Measurements from ENCODE around the gene EPAS1. TPM values are rescaled to one million over a fixed set of nuclear protein-coding genes. Genes with fewer than 3 reads are reported as not detected.

EPAS1 gene
- total RNA-seq, 1 donor from 2014 or later = 19.4 TPM

- Mint-ChIP-seq H3K27ac (no peak overlapping the region), H3K36me3 (ENCODE audit: low read depth) (no peaks in the 10 kb centered on the region), H3K9me3 (no peaks in the 10 kb centered on the region), H3K4me1 (peaks cover 8% of the 10 kb centered on the region), H3K27me3 (peaks cover 15% of the 10 kb centered on the region), H3K4me3 (no peak overlapping the region)
- no peak for DNase-seq
- intact Hi-C loops (cut with micrococcal nuclease) = loop anchor here (5.0 kb wide), 1 partner anchor 34 kb away; no protein-coding TSS in a partner anchor
These were observed 31.1 kb downstream of the EPAS1 start for GRCh38 chr2:46328291-46328690.

- intact Hi-C loops (cut with micrococcal nuclease) = loop anchor here (5.0 kb wide), 1 partner anchor 33 kb away; no protein-coding TSS in a partner anchor
These were observed 31.6 kb downstream of the EPAS1 start for GRCh38 chr2:46328829-46329228.

GRCh38 chr2:46329340-46329739 is 32.1 kb downstream of the EPAS1 start:
- intact Hi-C loops (cut with micrococcal nuclease) = loop anchor here (5.0 kb wide), 1 partner anchor 33 kb away; no protein-coding TSS in a partner anchor
- Mint-ChIP-seq H3K9me3 (no peaks in the 10 kb centered on the region), H3K4me1 (peaks cover 9% of the 10 kb centered on the region), H3K27ac (no peak overlapping the region), H3K27me3 (peaks cover 17% of the 10 kb centered on the region), H3K36me3 (ENCODE audit: low read depth) (no peaks in the 10 kb centered on the region), H3K4me3 (no peak overlapping the region)
- DNase-seq = no peak

More at GRCh38 chr2:46328829-46329228, 31.6 kb downstream of the EPAS1 start:
- Mint-ChIP-seq H3K4me3 (no peak overlapping the region), H3K27ac (no peak overlapping the region), H3K27me3 (peaks cover 15% of the 10 kb centered on the region), H3K4me1 (peaks cover 8% of the 10 kb centered on the region), H3K36me3 (ENCODE audit: low read depth) (no peaks in the 10 kb centered on the region), H3K9me3 (no peaks in the 10 kb centered on the region)
- no peak for DNase-seq

DNA sequence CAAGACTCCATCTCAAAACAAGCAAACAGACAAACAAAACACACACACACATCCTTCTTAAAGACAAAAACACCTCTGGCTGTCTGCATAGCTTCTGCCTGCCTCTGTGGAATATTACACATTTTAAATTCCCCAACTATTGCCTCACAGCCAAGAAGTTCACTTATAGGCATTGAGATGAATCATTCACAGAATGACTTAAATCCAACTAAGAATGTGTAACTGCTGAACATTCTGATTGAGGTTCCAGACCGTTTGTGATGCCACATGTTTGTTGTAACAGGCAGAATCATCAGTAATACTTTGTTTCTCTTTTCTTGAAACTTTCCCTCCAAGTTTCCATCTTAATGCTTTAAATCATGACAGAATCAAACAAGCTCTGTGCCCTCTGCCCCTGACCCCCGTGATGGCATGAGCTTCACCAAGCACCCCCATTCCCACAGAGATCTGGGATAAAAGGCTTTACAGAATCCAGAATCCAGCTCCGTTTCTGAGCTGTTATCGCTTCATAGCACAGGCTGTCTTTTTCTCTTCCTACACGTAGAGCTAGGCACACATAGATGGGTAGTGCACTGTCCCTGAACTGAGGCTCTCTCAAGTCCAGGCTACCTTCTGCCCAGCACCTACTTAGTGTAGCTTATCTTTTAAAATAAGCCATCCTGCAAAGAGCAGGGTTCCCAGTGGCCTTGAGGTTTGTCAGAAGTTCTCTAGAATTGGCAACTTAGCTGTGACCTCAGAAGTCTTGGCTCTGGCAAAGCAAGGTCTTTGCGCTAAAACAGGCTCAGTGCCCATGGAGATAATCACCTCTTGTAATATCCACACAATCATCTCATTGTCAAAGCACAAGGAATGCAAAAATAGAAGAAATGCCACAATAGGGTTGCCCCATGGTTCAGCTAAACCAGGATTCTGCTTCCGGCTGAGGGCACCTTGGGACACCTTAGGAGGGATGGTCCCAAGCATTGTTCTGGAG is 32.9 kb downstream of the EPAS1 start:
- peaks cover 19% of the 10 kb centered on the region for H3K27me3 Mint-ChIP-seq
- no peaks in the 10 kb centered on the region for H3K9me3 Mint-ChIP-seq
- H3K4me3 Mint-ChIP-seq = no peak overlapping the region
- intact Hi-C loops (cut with micrococcal nuclease) = loop anchor here (2.0 to 5.0 kb wide), 2 partner anchors 21 to 32 kb away; no protein-coding TSS in a partner anchor
- H3K27ac Mint-ChIP-seq = peak overlapping the region; percentile 17
- DNase-seq = no peak
- peaks cover 16% of the 10 kb centered on the region for H3K4me1 Mint-ChIP-seq
- no peaks in the 10 kb centered on the region for H3K36me3 Mint-ChIP-seq (ENCODE audit: low read depth)

DNA sequence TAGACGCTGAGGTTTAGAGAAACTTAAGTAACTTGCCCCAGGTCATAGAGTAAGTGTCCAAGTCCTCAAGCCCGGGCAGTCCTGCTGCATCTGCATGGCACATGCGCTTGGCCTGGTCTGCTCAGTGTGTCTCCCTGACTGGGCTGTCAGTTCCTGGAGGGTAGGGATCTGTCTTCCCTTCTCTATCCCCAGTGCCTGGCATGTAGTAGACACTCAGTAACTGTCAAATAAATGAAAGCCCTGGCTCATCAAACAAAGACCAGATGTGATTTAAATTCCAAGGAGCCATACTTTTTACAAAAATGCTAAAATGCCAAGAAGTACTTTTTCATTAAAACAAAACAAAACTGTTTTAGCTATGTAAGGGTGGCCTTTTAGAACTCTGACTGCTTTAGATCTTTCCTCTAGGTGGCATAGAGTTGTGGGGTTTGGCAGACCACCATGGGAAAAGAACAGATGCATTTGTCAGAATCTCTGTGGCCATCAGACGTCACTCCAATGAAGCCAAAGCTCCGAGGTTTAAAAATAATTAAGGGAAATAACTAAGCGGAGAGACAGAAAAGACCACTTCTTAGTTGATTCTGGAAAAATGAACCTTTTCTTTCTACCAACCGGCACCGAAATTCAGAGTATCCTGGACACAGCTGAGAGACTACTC is 34.0 kb downstream of the EPAS1 start:
- Mint-ChIP-seq H3K9me3 (no peaks in the 10 kb centered on the region), H3K36me3 (ENCODE audit: low read depth) (no peaks in the 10 kb centered on the region), H3K4me3 (no peak overlapping the region), H3K27me3 (peaks cover 13% of the 10 kb centered on the region), H3K4me1 (peaks cover 20% of the 10 kb centered on the region), H3K27ac (no peak overlapping the region)
- intact Hi-C loops (cut with micrococcal nuclease) = loop anchor here (2.0 kb wide), 1 partner anchor 20 kb away; no protein-coding TSS in a partner anchor
- no peak for DNase-seq

- H3K4me3 Mint-ChIP-seq = no peak overlapping the region
- no peak for DNase-seq
These were observed 35.6 kb downstream of the EPAS1 start for GRCh38 chr2:46332686-46333281.

GRCh38 chr2:46333912-46334311 is 36.7 kb downstream of the EPAS1 start:
- H3K27ac Mint-ChIP-seq = no peak overlapping the region
- no peak for DNase-seq
- no peaks in the 10 kb centered on the region for H3K9me3 Mint-ChIP-seq
- no peaks in the 10 kb centered on the region for H3K36me3 Mint-ChIP-seq (ENCODE audit: low read depth)
- H3K4me1 Mint-ChIP-seq = peaks cover 21% of the 10 kb centered on the region
- intact Hi-C loops (cut with micrococcal nuclease) = no loop called here
- H3K4me3 Mint-ChIP-seq = no peak overlapping the region
- peaks cover 22% of the 10 kb centered on the region for H3K27me3 Mint-ChIP-seq

More at GRCh38 chr2:46332686-46333281, 35.6 kb downstream of the EPAS1 start:
- peaks cover 18% of the 10 kb centered on the region for H3K27me3 Mint-ChIP-seq
- H3K27ac Mint-ChIP-seq = no peak overlapping the region
- H3K9me3 Mint-ChIP-seq = no peaks in the 10 kb centered on the region
- intact Hi-C loops (cut with micrococcal nuclease) = no loop called here
- no peaks in the 10 kb centered on the region for H3K36me3 Mint-ChIP-seq (ENCODE audit: low read depth)
- peaks cover 24% of the 10 kb centered on the region for H3K4me1 Mint-ChIP-seq

- DNase-seq = no peak
- H3K9me3 Mint-ChIP-seq = no peaks in the 10 kb centered on the region
- no peak overlapping the region for H3K4me3 Mint-ChIP-seq
- peaks cover 20% of the 10 kb centered on the region for H3K4me1 Mint-ChIP-seq
- no peaks in the 10 kb centered on the region for H3K36me3 Mint-ChIP-seq (ENCODE audit: low read depth)
- no peak overlapping the region for H3K27ac Mint-ChIP-seq
- intact Hi-C loops (cut with micrococcal nuclease) = no loop called here
- peaks cover 22% of the 10 kb centered on the region for H3K27me3 Mint-ChIP-seq
These were observed 37.4 kb downstream of the EPAS1 start for GRCh38 chr2:46334389-46335271.

DNA sequence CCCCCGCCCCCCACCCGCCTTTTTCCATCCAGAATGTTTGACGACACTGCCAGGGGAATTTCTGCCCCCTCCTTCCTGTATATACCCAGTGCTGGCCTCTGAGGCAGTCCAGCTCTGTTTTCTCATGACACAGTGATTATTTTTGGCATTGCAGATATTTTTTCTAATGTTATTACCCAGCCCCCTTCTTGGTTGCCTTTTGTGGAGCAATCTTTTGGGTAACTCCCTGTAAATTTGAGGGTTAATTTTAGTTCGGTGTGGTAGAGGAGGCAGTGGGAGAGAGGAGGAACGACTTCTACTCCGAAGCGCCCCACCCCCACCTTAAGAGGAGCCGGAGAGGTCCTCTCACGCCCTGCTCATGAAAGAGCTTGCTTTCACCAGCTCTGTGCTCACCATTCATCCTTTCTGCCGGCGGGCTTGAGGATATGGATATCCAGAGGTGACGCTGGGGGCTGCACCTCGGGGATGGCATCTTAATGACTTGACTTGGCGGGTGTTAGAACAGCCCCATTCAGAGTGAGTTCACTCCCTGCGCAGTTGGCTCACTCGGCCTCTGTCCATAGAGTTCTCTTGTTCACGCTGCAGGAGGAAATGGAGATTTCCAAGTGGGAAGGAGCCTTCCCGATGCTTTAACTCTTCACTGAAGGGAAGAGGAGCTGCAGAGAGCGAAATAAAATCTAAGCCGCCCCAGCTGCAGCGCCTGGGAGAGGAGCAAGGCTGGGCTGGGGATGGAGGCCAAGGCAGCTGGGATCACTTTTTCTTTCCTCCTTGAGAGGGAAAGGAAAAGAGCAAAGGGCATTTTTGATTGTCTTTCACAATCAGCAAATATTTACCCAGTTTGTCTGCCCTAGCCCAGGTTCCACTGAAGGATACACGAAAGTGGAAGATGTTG is 38.4 kb downstream of the EPAS1 start:
- Mint-ChIP-seq H3K36me3 (ENCODE audit: low read depth) (no peaks in the 10 kb centered on the region), H3K27ac (no peak overlapping the region), H3K27me3 (peaks cover 22% of the 10 kb centered on the region), H3K4me3 (no peak overlapping the region), H3K4me1 (peaks cover 21% of the 10 kb centered on the region), H3K9me3 (no peaks in the 10 kb centered on the region)
- DNase-seq = no peak
- intact Hi-C loops (cut with micrococcal nuclease) = no loop called here

DNA sequence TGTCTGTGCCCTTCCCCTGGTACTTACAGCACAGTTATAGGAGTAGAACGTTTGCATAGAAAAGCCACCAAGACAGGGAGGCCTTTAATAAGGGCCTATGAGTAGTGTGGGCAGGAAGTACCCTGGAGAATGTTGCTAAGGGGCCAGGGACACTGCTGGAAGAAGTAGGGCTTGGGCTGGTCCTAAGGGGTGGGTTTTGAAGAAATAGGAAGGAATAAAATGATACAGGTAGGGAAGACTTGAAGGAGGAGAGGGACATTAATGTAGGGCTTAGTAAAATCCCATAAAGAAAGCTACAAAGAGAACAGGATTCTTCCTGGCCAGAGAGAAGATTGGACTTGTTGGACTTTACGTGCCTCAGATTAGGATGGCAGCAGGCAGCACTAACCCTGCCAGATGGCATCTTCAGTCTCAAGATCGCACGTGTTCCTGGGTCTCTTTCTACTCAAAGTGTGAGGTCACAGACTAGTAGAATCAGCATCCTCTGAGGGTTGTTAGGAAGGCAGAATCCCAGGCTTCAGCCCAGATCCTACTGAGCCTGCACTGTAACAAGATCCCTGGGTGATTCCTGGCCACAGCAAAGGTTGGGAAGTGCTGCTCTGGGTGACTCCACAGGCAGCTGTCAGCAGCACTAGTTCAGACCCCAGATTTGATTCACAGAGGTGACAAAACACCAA is 39.2 kb downstream of the EPAS1 start:
- no peak for DNase-seq
- Mint-ChIP-seq H3K36me3 (ENCODE audit: low read depth) (no peaks in the 10 kb centered on the region), H3K4me3 (no peak overlapping the region), H3K27me3 (peaks cover 23% of the 10 kb centered on the region), H3K27ac (no peak overlapping the region), H3K4me1 (peaks cover 21% of the 10 kb centered on the region), H3K9me3 (no peaks in the 10 kb centered on the region)
- intact Hi-C loops (cut with micrococcal nuclease) = no loop called here

- Mint-ChIP-seq H3K9me3 (no peaks in the 10 kb centered on the region), H3K4me1 (peaks cover 21% of the 10 kb centered on the region), H3K36me3 (ENCODE audit: low read depth) (no peaks in the 10 kb centered on the region), H3K4me3 (no peak overlapping the region), H3K27ac (no peak overlapping the region), H3K27me3 (peaks cover 25% of the 10 kb centered on the region)
- no peak for DNase-seq
- intact Hi-C loops (cut with micrococcal nuclease) = no loop called here
These were observed 40.2 kb downstream of the EPAS1 start for GRCh38 chr2:46337208-46337994.

Measured in activated CD4-positive, alpha-beta T cell treated with anti-CD3 and anti-CD28 coated beads, Interleukin-2, amount 10 ng/mL, durations not matched to agents 24 days and 14 days (primary cell).